GM10266 (cell line): Measurements from ENCODE around the gene SLC6A14.

Experiments
- DNase-seq: peaks from one replicate; pipeline ENCODE4 v3.0.0; 2012; ENCODE audit errors: extremely low spot score
- CTCF ChIP-seq: IDR thresholded peaks from 2 replicates; pipeline ENCODE4 v1.5.1; 2012; ENCODE audit warnings: mild to moderate bottlenecking, low read depth; ENCODE audit not compliant: control insufficient read depth, insufficient read depth; ENCODE audit errors: missing control alignments

The SLC6A14 gene

DNA sequence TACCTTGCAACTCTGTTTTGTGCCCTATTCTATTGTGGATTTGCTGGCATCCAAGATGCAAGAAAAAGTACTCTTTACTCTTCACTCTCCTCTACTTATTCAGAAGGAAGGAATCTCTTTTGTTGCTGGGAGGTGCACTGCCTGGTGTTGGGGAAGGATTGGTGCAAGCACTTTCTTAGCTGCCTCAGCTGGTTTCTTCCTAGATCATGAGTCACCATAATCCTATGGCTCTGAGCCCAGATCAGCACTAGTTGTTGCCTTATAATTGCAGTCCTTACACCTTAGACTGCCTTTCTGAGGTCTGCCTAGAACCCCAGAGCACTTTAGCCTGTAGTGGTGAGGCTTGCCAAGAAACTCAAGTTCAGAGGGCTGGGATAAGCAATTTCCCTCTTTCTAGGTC is 63.4 kb downstream of the SLC6A14 start:
- no peak for DNase-seq
- TF ChIP-seq CTCF, result no peak
